Skeletal muscle satellite cell (primary cell): ENCODE measurements around the gene PSMD1.

Experiments used
- H3K27me3 ChIP-seq: 2 replicates; pipeline ENCODE4 v1.7.0; 2013; ENCODE audit warnings: low read length; ENCODE audit not compliant: control insufficient read depth, insufficient read depth
- H3K36me3 ChIP-seq: 2 replicates; pipeline ENCODE4 v1.7.0; 2013; ENCODE audit warnings: mild to moderate bottlenecking, control low read depth, low read length; ENCODE audit not compliant: insufficient read depth
- H3K4me1 ChIP-seq: 2 replicates; pipeline ENCODE4 v1.7.0; 2013; ENCODE audit warnings: low read length; ENCODE audit not compliant: control insufficient read depth, insufficient read depth
- H3K4me2 ChIP-seq: 2 replicates; pipeline ENCODE4 v1.7.0; 2013; ENCODE audit warnings: mild to moderate bottlenecking, low read length
- H3K4me3 ChIP-seq: 2 replicates; pipeline ENCODE4 v1.7.0; 2013; ENCODE audit warnings: low read length
- H3K9ac ChIP-seq: 2 replicates; pipeline ENCODE4 v1.7.0; 2013; ENCODE audit warnings: mild to moderate bottlenecking, low read depth, low read length, moderate library complexity
- H3K9me3 ChIP-seq: replicated peaks from 2 replicates; pipeline ENCODE4 v1.7.0; 2013; ENCODE audit warnings: mild to moderate bottlenecking, control low read depth, low read length

PSMD1 gene

DNA sequence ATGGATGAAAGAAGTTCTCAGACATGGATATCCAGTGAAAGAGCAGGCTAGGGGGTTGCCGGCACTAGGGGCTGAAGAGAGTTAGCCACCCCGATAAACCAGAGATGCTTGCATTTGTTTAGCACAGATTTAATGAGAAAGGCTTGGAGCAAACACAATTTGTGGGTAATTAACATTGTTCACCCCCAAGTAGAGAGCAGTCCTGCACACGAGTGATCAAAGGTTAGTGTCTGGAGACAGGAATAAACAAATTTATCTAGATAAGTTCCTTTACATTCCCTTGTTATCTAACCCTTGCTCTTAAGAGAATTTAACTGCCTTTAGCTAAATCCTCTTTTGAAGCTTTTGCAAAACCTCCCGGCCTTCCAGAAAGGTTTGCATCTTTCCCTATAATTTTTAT, 44.3 kb downstream of the PSMD1 start:
- H3K4me3 ChIP-seq = no peak overlapping the region
- no peaks in the 10 kb centered on the region for H3K27me3 ChIP-seq
- no peaks in the 10 kb centered on the region for H3K9me3 ChIP-seq
- no peak overlapping the region for H3K9ac ChIP-seq
- no peak overlapping the region for H3K4me2 ChIP-seq
- peaks cover 28% of the 10 kb centered on the region for H3K4me1 ChIP-seq
- H3K36me3 ChIP-seq = peaks cover 39% of the 10 kb centered on the region

DNA sequence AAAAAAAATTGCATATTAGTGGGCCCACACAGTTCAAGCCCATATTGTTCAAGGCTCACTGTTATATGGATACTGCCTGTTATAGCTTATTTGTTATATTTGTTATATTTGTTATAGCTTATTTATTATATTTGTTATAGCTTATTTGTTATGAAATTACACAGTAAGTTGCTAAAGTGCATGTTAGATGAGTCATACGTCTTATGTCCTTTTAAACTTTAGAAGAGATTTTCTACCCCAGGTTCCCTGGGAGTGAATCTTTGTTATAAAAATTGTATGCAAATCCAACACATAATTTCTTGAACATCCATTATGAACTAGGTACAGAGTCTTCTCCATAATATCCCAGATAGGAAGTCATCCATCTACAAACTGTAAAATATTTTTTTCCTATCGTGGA, 46.1 kb downstream of the PSMD1 start:
- no peak overlapping the region for H3K4me3 ChIP-seq
- no peaks in the 10 kb centered on the region for H3K27me3 ChIP-seq
- no peaks in the 10 kb centered on the region for H3K9me3 ChIP-seq
- H3K9ac ChIP-seq = peak overlapping the region; percentile 25
- H3K4me2 ChIP-seq = no peak overlapping the region
- H3K36me3 ChIP-seq = peaks cover 26% of the 10 kb centered on the region
- peaks cover 28% of the 10 kb centered on the region for H3K4me1 ChIP-seq

- H3K9ac ChIP-seq = no peak overlapping the region
- peaks cover 28% of the 10 kb centered on the region for H3K4me1 ChIP-seq
- H3K27me3 ChIP-seq = no peaks in the 10 kb centered on the region
- peaks cover 30% of the 10 kb centered on the region for H3K36me3 ChIP-seq
- no peak overlapping the region for H3K4me2 ChIP-seq
- H3K4me3 ChIP-seq = no peak overlapping the region
- no peaks in the 10 kb centered on the region for H3K9me3 ChIP-seq
Measured at GRCh38 chr2:231104115-231104713, 47.5 kb downstream of the PSMD1 start.

- Histone ChIP-seq H3K27me3 (no peaks in the 10 kb centered on the region), H3K9me3 (no peaks in the 10 kb centered on the region), H3K4me3 (no peak overlapping the region)
Measured at GRCh38 chr2:231110551-231110950, 53.9 kb downstream of the PSMD1 start.

GRCh38 chr2:231111987-231112386, 55.3 kb downstream of the PSMD1 start:
- no peaks in the 10 kb centered on the region for H3K9me3 ChIP-seq
- H3K27me3 ChIP-seq = no peaks in the 10 kb centered on the region
- H3K4me2 ChIP-seq = peak overlapping the region; percentile 47
- H3K4me1 ChIP-seq = peaks cover 32% of the 10 kb centered on the region
- H3K4me3 ChIP-seq = no peak overlapping the region
- peaks cover 24% of the 10 kb centered on the region for H3K36me3 ChIP-seq
- peak overlapping the region; percentile 17 for H3K9ac ChIP-seq

More at GRCh38 chr2:231110551-231110950, 53.9 kb downstream of the PSMD1 start:
- Histone ChIP-seq H3K4me2 (no peak overlapping the region), H3K4me1 (peaks cover 32% of the 10 kb centered on the region), H3K9ac (no peak overlapping the region), H3K36me3 (peaks cover 24% of the 10 kb centered on the region)

DNA sequence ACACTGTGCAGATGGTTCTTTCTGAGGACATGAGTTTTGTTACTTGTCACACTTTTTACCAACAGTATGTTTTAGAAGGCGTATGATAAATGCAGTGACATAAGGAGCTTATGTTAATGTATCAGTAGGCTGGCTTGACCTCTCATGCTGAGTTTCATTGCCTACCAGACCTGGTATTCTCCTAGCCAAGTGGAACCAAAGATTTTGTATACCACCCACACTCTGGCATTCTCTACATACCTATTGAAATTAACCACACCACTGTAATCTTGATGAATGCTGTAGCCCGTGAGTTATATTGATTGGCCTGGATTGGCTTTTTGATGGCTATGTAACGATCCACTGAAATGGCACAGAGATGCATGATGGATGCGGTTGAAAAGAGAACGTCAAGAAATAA, 56.8 kb downstream of the PSMD1 start:
- Histone ChIP-seq H3K9me3 (no peaks in the 10 kb centered on the region), H3K4me3 (no peak overlapping the region), H3K4me2 (no peak overlapping the region), H3K27me3 (no peaks in the 10 kb centered on the region), H3K36me3 (peaks cover 23% of the 10 kb centered on the region), H3K9ac (no peak overlapping the region), H3K4me1 (peaks cover 37% of the 10 kb centered on the region)

DNA sequence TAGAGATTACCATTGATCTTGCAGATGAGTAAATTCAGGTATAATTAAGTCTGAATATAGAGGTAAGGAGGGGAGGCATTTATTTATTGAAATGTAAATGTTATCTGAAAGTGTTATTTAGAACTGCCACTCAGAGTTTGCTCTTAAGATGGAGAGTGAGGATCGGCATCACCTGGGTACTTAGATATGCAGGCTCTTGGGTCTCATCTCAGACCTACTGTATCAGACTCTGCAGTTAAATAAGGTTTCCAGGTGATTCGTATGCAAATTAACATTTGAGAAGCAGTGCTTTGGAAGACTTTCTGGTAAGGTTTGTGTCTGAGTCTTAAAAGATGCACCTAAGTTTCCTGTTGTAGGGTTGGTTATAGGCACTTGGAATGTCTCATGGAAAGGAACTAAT, 59.0 kb downstream of the PSMD1 start:
- H3K9ac ChIP-seq = no peak overlapping the region
- H3K4me1 ChIP-seq = peaks cover 33% of the 10 kb centered on the region
- no peak overlapping the region for H3K4me3 ChIP-seq
- peaks cover 15% of the 10 kb centered on the region for H3K36me3 ChIP-seq
- no peaks in the 10 kb centered on the region for H3K27me3 ChIP-seq
- no peak overlapping the region for H3K4me2 ChIP-seq
- H3K9me3 ChIP-seq = no peaks in the 10 kb centered on the region

DNA sequence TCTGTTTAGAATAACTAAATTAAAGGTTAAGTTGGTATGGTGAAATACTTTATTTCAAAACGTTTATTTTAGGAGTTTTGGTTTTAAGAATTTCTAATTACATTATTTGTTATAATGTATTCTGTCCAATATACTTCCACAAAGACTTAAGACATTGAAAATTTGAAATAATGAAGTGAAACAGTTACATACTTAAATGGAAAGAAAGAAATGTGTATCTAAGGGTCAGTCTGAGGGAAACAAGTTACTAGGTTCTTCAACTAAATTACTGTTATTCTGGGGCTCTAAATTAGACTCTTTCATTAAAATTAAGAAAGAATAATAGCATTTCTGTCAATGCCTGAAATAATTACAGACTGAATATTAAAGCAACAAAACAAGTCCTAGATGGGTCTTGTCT, 60.5 kb downstream of the PSMD1 start:
- H3K27me3 ChIP-seq = no peaks in the 10 kb centered on the region
- H3K4me3 ChIP-seq = no peak overlapping the region
- no peak overlapping the region for H3K9ac ChIP-seq
- H3K9me3 ChIP-seq = no peaks in the 10 kb centered on the region
- no peak overlapping the region for H3K4me2 ChIP-seq
- peaks cover 9% of the 10 kb centered on the region for H3K36me3 ChIP-seq
- H3K4me1 ChIP-seq = peaks cover 18% of the 10 kb centered on the region

GRCh38 chr2:231117922-231118613, 61.4 kb downstream of the PSMD1 start:
- Histone ChIP-seq H3K36me3 (peaks cover 9% of the 10 kb centered on the region), H3K9me3 (no peaks in the 10 kb centered on the region), H3K9ac (no peak overlapping the region), H3K27me3 (no peaks in the 10 kb centered on the region), H3K4me2 (no peak overlapping the region), H3K4me3 (no peak overlapping the region), H3K4me1 (peaks cover 11% of the 10 kb centered on the region)

- H3K4me3 ChIP-seq = no peak overlapping the region
- H3K4me1 ChIP-seq = peaks cover 11% of the 10 kb centered on the region
- no peak overlapping the region for H3K4me2 ChIP-seq
- no peaks in the 10 kb centered on the region for H3K27me3 ChIP-seq
- H3K9me3 ChIP-seq = no peaks in the 10 kb centered on the region
- H3K36me3 ChIP-seq = peaks cover 5% of the 10 kb centered on the region
- H3K9ac ChIP-seq = no peak overlapping the region
Measured at GRCh38 chr2:231118614-231118942, 61.9 kb downstream of the PSMD1 start.

GRCh38 chr2:231123362-231123898, 66.8 kb downstream of the PSMD1 start:
- Histone ChIP-seq H3K4me1 (peaks cover 16% of the 10 kb centered on the region), H3K36me3 (no peaks in the 10 kb centered on the region), H3K4me2 (peak overlapping the region; percentile 12), H3K9ac (no peak overlapping the region), H3K27me3 (no peaks in the 10 kb centered on the region), H3K4me3 (no peak overlapping the region), H3K9me3 (no peaks in the 10 kb centered on the region)
